CD4-positive, alpha-beta T cell (primary cell): ENCODE measurements around the gene CENPP. TPM values are rescaled to one million over a fixed set of nuclear protein-coding genes. Genes with fewer than 3 reads are reported as not detected.

Experiments used
- ATAC-seq: fragments of 200-7000 bp; cut with Tn5 transposase; one replicate; pipeline ENCODE4 v1.10.0; 2022; ENCODE audit warnings: mild to moderate bottlenecking; ENCODE audit not compliant: poor library complexity
- CTCF ChIA-PET: fragments of 350-600 bp; sonication (Branson Sonifier 250); formaldehyde crosslinking; loops from one replicate; lab custom pipeline; 2021; ENCODE audit warnings: antibody characterized with exemption, inconsistent platforms; lab: Charles Lee
- POLR2A ChIA-PET: fragments of 350-600 bp; sonication (Branson Sonifier 250); formaldehyde crosslinking; loops from one replicate; lab custom pipeline; 2021; ENCODE audit warnings: antibody characterized with exemption, inconsistent platforms; lab: Charles Lee
- DNase-seq, 14 experiments: peaks; one replicate each; pipeline ENCODE4 v3.0.0-alpha.2; 2013 to 2020; ENCODE audit warnings: mixed read lengths in 2 of 14
- H3K27ac ChIP-seq, 2 donors: one replicate each; pipeline versions ENCODE4 v1.5.1 to v1.7.0; 2013; ENCODE audit warnings: low read length in 2 of 2, low read depth in 1 of 2, mild to moderate bottlenecking in 1 of 2
- H3K27me3 ChIP-seq, 2 experiments: 1 replicate in 1 of 2; 2 replicates in 1 of 2; pipeline versions ENCODE4 v1.6.1 to v1.7.0; 2013; ENCODE audit warnings: low read length in 2 of 2, control low read depth in 1 of 2, mild to moderate bottlenecking in 1 of 2, moderate library complexity in 1 of 2; ENCODE audit not compliant: insufficient read depth in 2 of 2, control insufficient read depth in 1 of 2
- H3K36me3 ChIP-seq: one replicate; pipeline ENCODE4 v1.6.1; 2013; ENCODE audit warnings: low read length, control low read depth; ENCODE audit not compliant: insufficient read depth
- H3K4me1 ChIP-seq: one replicate; pipeline ENCODE4 v1.6.1; 2013; ENCODE audit warnings: low read length, control low read depth; ENCODE audit not compliant: insufficient read depth
- H3K4me3 ChIP-seq: one replicate; pipeline ENCODE4 v1.5.1; 2013; ENCODE audit warnings: mild to moderate bottlenecking, low read length, moderate library complexity
- H3K9me3 ChIP-seq, 2 experiments: 1 replicate in 1 of 2; 2 replicates in 1 of 2; pipeline versions ENCODE4 v1.6.1 to v1.7.0; 2013; ENCODE audit warnings: low read length in 2 of 2, mild to moderate bottlenecking in 2 of 2, control low read depth in 1 of 2, moderate library complexity in 1 of 2; ENCODE audit not compliant: control insufficient read depth in 1 of 2, insufficient read depth in 1 of 2
- H3K27ac Mint-ChIP-seq: one replicate; pipeline ENCODE4 v1.8.0; 2020; ENCODE audit warnings: mixed read lengths
- H3K27me3 Mint-ChIP-seq: one replicate; pipeline ENCODE4 v1.8.0; 2021; ENCODE audit warnings: mixed read lengths
- H3K36me3 Mint-ChIP-seq: one replicate; pipeline ENCODE4 v1.8.0; 2021; ENCODE audit warnings: low read depth, mixed read lengths
- H3K4me1 Mint-ChIP-seq: one replicate; pipeline ENCODE4 v1.8.0; 2021; ENCODE audit warnings: low read depth, mixed read lengths
- H3K4me3 Mint-ChIP-seq: one replicate; pipeline ENCODE4 v1.8.0; 2020; ENCODE audit warnings: mild to moderate bottlenecking, mixed read lengths
- H3K9me3 Mint-ChIP-seq: one replicate; pipeline ENCODE4 v1.8.0; 2020; ENCODE audit warnings: mixed read lengths
- intact Hi-C, 2 experiments: fragments of 100-400 bp; cut with DNase I in 1 of 2; cut with micrococcal nuclease in 1 of 2; formaldehyde crosslinking; loops; one replicate each; pipeline versions ENCODE4 v1.15.1 to v1.9.0; 2023 to 2025; cut with DNase I, micrococcal nuclease
- total RNA-seq, 174 experiments: library from RNA in 2 of 174; stranded (reverse) in 2 of 174; gene quantifications; one replicate each; pipeline ENCODE4 v1.2.3 and lab custom pipeline; 2021 to 2026
- TF ChIP-seq, protein P1 (sequence below): fragments of 200-600 bp; IDR thresholded peaks from one replicate; pipeline ENCODE4 v1.8.0; 2022; ENCODE audit warnings: antibody characterized with exemption, mild to moderate bottlenecking

CENPP gene
- total RNA-seq, 2 experiments from 2014 or later = 4.8 TPM

- DNase-seq (no peak), ATAC-seq (no peak)
- ChIA-PET POLR2A (no interaction called here), CTCF (no interaction called here)
- H3K4me3 Mint-ChIP-seq = no peak overlapping the region
- no peaks in the 10 kb centered on the region for H3K4me1 Mint-ChIP-seq
- no peaks in the 10 kb centered on the region for H3K27me3 Mint-ChIP-seq
- Histone ChIP-seq H3K4me3 (no peak overlapping the region), H3K4me1 (no peaks in the 10 kb centered on the region), H3K9me3 (peaks cover 0 to 4% of the 10 kb centered on the region in 2 experiments), H3K36me3 (peaks cover 14% of the 10 kb centered on the region), H3K27me3 (no peaks in the 10 kb centered on the region), H3K27ac (no peak overlapping the region)
- peaks cover 18% of the 10 kb centered on the region for H3K36me3 Mint-ChIP-seq
- TF ChIP-seq, protein P1, sequence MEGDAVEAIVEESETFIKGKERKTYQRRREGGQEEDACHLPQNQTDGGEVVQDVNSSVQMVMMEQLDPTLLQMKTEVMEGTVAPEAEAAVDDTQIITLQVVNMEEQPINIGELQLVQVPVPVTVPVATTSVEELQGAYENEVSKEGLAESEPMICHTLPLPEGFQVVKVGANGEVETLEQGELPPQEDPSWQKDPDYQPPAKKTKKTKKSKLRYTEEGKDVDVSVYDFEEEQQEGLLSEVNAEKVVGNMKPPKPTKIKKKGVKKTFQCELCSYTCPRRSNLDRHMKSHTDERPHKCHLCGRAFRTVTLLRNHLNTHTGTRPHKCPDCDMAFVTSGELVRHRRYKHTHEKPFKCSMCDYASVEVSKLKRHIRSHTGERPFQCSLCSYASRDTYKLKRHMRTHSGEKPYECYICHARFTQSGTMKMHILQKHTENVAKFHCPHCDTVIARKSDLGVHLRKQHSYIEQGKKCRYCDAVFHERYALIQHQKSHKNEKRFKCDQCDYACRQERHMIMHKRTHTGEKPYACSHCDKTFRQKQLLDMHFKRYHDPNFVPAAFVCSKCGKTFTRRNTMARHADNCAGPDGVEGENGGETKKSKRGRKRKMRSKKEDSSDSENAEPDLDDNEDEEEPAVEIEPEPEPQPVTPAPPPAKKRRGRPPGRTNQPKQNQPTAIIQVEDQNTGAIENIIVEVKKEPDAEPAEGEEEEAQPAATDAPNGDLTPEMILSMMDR = no peak
- intact Hi-C loops = loop anchor here in 1 of 2 experiments (5.0 to 10.0 kb wide), 2 partner anchors 94 to 292 kb away; no protein-coding TSS in a partner anchor
- H3K9me3 Mint-ChIP-seq = no peaks in the 10 kb centered on the region
- H3K27ac Mint-ChIP-seq = no peak overlapping the region
These were observed 17.2 kb downstream of the CENPP start for GRCh38 chr9:92342825-92343488.

DNA sequence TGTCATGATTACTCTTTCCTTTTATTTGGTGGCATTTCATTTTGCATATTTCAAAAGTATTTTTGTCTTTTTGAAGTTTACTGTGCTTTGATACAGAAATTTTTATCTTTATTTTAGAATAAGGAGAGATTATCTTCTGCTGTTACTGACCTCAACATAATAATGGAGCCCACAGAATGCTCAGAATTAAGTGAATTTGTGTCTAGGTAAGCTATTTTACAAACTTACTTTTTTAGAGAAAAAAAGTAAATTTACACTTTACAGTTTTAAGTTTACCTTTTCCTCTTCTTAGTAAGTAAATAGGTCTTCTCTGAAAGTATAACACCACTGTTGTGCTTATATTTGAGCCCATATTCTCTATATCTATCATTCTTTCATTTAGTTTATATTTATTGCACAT lies 19.8 kb downstream of the CENPP start:
- TF ChIP-seq, protein P1 = no peak
- H3K27ac Mint-ChIP-seq = no peak overlapping the region
- Histone ChIP-seq H3K4me3 (no peak overlapping the region), H3K9me3 (peaks cover 0 to 4% of the 10 kb centered on the region in 2 experiments), H3K36me3 (no peaks in the 10 kb centered on the region), H3K4me1 (no peaks in the 10 kb centered on the region), H3K27ac (no peak overlapping the region), H3K27me3 (no peaks in the 10 kb centered on the region)
- H3K36me3 Mint-ChIP-seq = peaks cover 11% of the 10 kb centered on the region
- POLR2A ChIA-PET = no interaction called here
- no peak for ATAC-seq
- CTCF ChIA-PET = no interaction called here
- no peaks in the 10 kb centered on the region for H3K9me3 Mint-ChIP-seq
- H3K27me3 Mint-ChIP-seq = no peaks in the 10 kb centered on the region
- no peak overlapping the region for H3K4me3 Mint-ChIP-seq
- H3K4me1 Mint-ChIP-seq = no peaks in the 10 kb centered on the region
- intact Hi-C loops = loop anchor here in 1 of 2 experiments (10.0 kb wide), 1 partner anchor 289 kb away; no protein-coding TSS in a partner anchor
- no peak for DNase-seq

GRCh38 chr9:92349771-92350739 lies 24.3 kb downstream of the CENPP start:
- no peak overlapping the region for H3K4me3 ChIP-seq
- no peaks in the 10 kb centered on the region for H3K4me1 ChIP-seq
- H3K9me3 ChIP-seq = peaks cover 0 to 5% of the 10 kb centered on the region in 2 experiments
- TF ChIP-seq, protein P1 = no peak
- H3K36me3 Mint-ChIP-seq = peaks cover 21% of the 10 kb centered on the region
- DNase-seq (no peak), ATAC-seq (no peak)
- no peaks in the 10 kb centered on the region for H3K4me1 Mint-ChIP-seq
- ChIA-PET CTCF (no interaction called here), POLR2A (no interaction called here)
- intact Hi-C loops = loop anchor here in 1 of 2 experiments (10.0 kb wide), 1 partner anchor 285 kb away; no protein-coding TSS in a partner anchor
- no peak overlapping the region for H3K4me3 Mint-ChIP-seq
- H3K27ac ChIP-seq = no peak overlapping the region
- H3K36me3 ChIP-seq = no peaks in the 10 kb centered on the region
- H3K27me3 ChIP-seq = no peaks in the 10 kb centered on the region
- no peak overlapping the region for H3K27ac Mint-ChIP-seq
- no peaks in the 10 kb centered on the region for H3K27me3 Mint-ChIP-seq
- peaks cover 4% of the 10 kb centered on the region for H3K9me3 Mint-ChIP-seq
